SK-N-SH (cell line): ENCODE results near the gene PDE4D. TPM values are rescaled to one million over a fixed set of nuclear protein-coding genes. Genes with fewer than 3 reads are reported as not detected.

Experiments
- CTCF ChIA-PET: fragments of 300-600, 350-600 bp; formaldehyde crosslinking; extraction: SDS; loops from one replicate; lab custom pipeline; 2021; lab: Yijun Ruan, JAX
- POLR2A ChIA-PET: fragments of 350-600 bp; sonication (Branson Sonifier 250); formaldehyde crosslinking; extraction: SDS; loops from one replicate; lab custom pipeline; 2020; ENCODE audit warnings: antibody characterized with exemption, inconsistent platforms; lab: Yijun Ruan, JAX
- DNase-seq: peaks from one replicate; pipeline ENCODE4 v3.0.0; 2012
- H2AFZ ChIP-seq: fragments of 200-600 bp; sonication (generic); 2 replicates; pipeline ENCODE4 v1.8.1; 2016; ENCODE audit warnings: antibody characterized with exemption, mild to moderate bottlenecking, low read depth
- H3F3A ChIP-seq: fragments of 200-600 bp; sonication (generic); replicated peaks from 2 replicates; pipeline ENCODE3; 2016; ENCODE audit warnings: antibody characterized with exemption, mild to moderate bottlenecking; ENCODE audit not compliant: insufficient read depth
- H3K27ac ChIP-seq, 2 experiments: fragments of 200-500 bp in 1 of 2; fragments of 200-600 bp in 1 of 2; sonication (Bioruptor generic) in 1 of 2; sonication (generic), shearing (Covaris generic) in 1 of 2; 2 replicates each; pipeline versions ENCODE4 v1.5.1 to v1.6.1; 2014 to 2016; ENCODE audit warnings: low read depth in 2 of 2, inconsistent platforms in 1 of 2, low read length in 1 of 2, mild to moderate bottlenecking in 1 of 2, mixed read lengths in 1 of 2
- H3K27me3 ChIP-seq: fragments of 200-600 bp; sonication (generic), shearing (Covaris generic); 2 replicates; pipeline ENCODE4 v1.6.1; 2016; ENCODE audit warnings: mixed run types; ENCODE audit not compliant: insufficient read depth
- H3K36me3 ChIP-seq, 2 experiments: fragments of 200-500 bp in 1 of 2; fragments of 200-600 bp in 1 of 2; sonication (Bioruptor generic) in 1 of 2; sonication (generic) in 1 of 2; replicated peaks in 1 of 2; 2 replicates each; pipeline versions ENCODE3 to v1.5.1; 2014 to 2016; ENCODE audit warnings: low read length in 1 of 2, mild to moderate bottlenecking in 1 of 2; ENCODE audit not compliant: insufficient read depth in 2 of 2, control insufficient read depth in 1 of 2
- H3K4me1 ChIP-seq, 2 experiments: fragments of 200-500 bp in 1 of 2; fragments of 200-600 bp in 1 of 2; sonication (Bioruptor generic) in 1 of 2; sonication (generic), shearing (Covaris generic) in 1 of 2; 2 replicates each; pipeline versions ENCODE4 v1.5.1 to v1.6.1; 2014 to 2016; ENCODE audit warnings: low read depth in 1 of 2, low read length in 1 of 2, mixed run types in 1 of 2; ENCODE audit not compliant: insufficient read depth in 2 of 2, control insufficient read depth in 1 of 2
- H3K4me2 ChIP-seq: fragments of 200-600 bp; sonication (generic), shearing (Covaris generic); 2 replicates; pipeline ENCODE4 v1.6.1; 2017; ENCODE audit warnings: mixed run types
- H3K4me3 ChIP-seq, 2 experiments: fragments of 200-500 bp in 1 of 2; fragments of 200-600 bp in 1 of 2; sonication (Bioruptor generic) in 1 of 2; sonication (generic), shearing (Covaris generic) in 1 of 2; 2 replicates each; pipeline versions ENCODE4 v1.5.1 to v1.8.1; 2014 to 2016; ENCODE audit warnings: low read depth in 2 of 2, inconsistent platforms in 1 of 2, low read length in 1 of 2, mild to moderate bottlenecking in 1 of 2, mixed read lengths in 1 of 2, moderate library complexity in 1 of 2
- H3K79me2 ChIP-seq: fragments of 200-600 bp; sonication (generic); 2 replicates; pipeline ENCODE4 v1.8.1; 2017; ENCODE audit warnings: mild to moderate bottlenecking; ENCODE audit not compliant: insufficient read depth
- H3K9ac ChIP-seq: fragments of 200-600 bp; sonication (generic); 2 replicates; pipeline ENCODE4 v1.6.1; 2017; ENCODE audit warnings: mixed run types
- H3K9me2 ChIP-seq: fragments of 200-600 bp; sonication (generic); 2 replicates; pipeline ENCODE4 v1.6.1; 2017; ENCODE audit warnings: mixed run types
- H3K9me3 ChIP-seq: fragments of 200-600 bp; sonication (generic); 2 replicates; pipeline ENCODE4 v1.6.1; 2017; ENCODE audit warnings: mixed run types, mild to moderate bottlenecking, moderate library complexity
- H4K20me1 ChIP-seq: fragments of 200-600 bp; sonication (generic); 2 replicates; pipeline ENCODE4 v1.6.1; 2017; ENCODE audit warnings: mild to moderate bottlenecking, mixed run types; ENCODE audit not compliant: insufficient read depth
- EP300 ChIP-seq, 2 experiments: IDR thresholded peaks; 2 replicates each; pipeline versions ENCODE4 v1.4.0 to v1.6.1; 2012; ENCODE audit warnings: borderline replicate concordance in 1 of 2, low read depth in 1 of 2, low read length in 1 of 2
- EZH2phosphoT487 ChIP-seq: fragments of 200-600 bp; sonication (generic); IDR thresholded peaks from 2 replicates; pipeline ENCODE4 v1.6.1; 2017; ENCODE audit warnings: low read depth, mixed run types, mild to moderate bottlenecking, antibody characterized with exemption, moderate library complexity, borderline replicate concordance
- MEF2A ChIP-seq: IDR thresholded peaks from 2 replicates; pipeline ENCODE4 v1.4.0; 2012; ENCODE audit warnings: low read depth, borderline replicate concordance
- MXI1 ChIP-seq: IDR thresholded peaks from 2 replicates; pipeline ENCODE4 v1.6.1; 2012; ENCODE audit warnings: mild to moderate bottlenecking, low read depth, low read length, improper control_type of control experiment
- POLR2AphosphoS5 ChIP-seq: IDR thresholded peaks from 2 replicates; pipeline ENCODE4 v1.6.1; 2012; ENCODE audit warnings: low read depth, low read length
- SMC3 ChIP-seq: IDR thresholded peaks from 2 replicates; pipeline ENCODE4 v1.6.1; 2012; ENCODE audit warnings: low read depth, low read length, improper control_type of control experiment
- TEAD4 ChIP-seq: IDR thresholded peaks from 2 replicates; pipeline ENCODE4 v1.4.0; 2012; ENCODE audit warnings: mild to moderate bottlenecking, borderline replicate concordance; ENCODE audit not compliant: insufficient read depth
- YY1 ChIP-seq: IDR thresholded peaks from 2 replicates; pipeline ENCODE4 v1.4.0; 2012; ENCODE audit warnings: low read depth, mild to moderate bottlenecking
- WGBS: methylation state at CpG from one replicate; pipeline ENCODE4 v1.1.6; 2017; ENCODE audit warnings: low lambda C conversion rate; 5-methylcytosine and 5-hydroxymethylcytosine counted together
- polyA plus RNA-seq, 3 experiments: library from polyadenylated mRNA; depleted of rRNA; stranded (reverse); fragments of >200 nt; gene quantifications; 2 replicates each; pipeline ENCODE4 v1.2.3, GENCODE V29; 2012
- TF ChIP-seq, protein P1 (sequence below): IDR thresholded peaks from 2 replicates; pipeline ENCODE4 v1.4.0; 2012; ENCODE audit warnings: low read depth, borderline replicate concordance
- TF ChIP-seq, protein P2 (sequence below): fragments of 150-350 bp; IDR thresholded peaks from 2 replicates; pipeline ENCODE4 v1.6.1; 2016; ENCODE audit warnings: mild to moderate bottlenecking, low read depth, low read length
- TF ChIP-seq, protein P3 (sequence below): IDR thresholded peaks from 2 replicates; pipeline ENCODE4 v1.6.1; 2012; ENCODE audit warnings: mild to moderate bottlenecking, low read depth, low read length, moderate library complexity
- TF ChIP-seq, protein P4 (sequence below): fragments of 200-600 bp; sonication (generic); IDR thresholded peaks from 2 replicates; pipeline ENCODE4 v1.6.1; 2017; ENCODE audit warnings: antibody characterized with exemption, mild to moderate bottlenecking, moderate library complexity
- TF ChIP-seq, protein P5 (sequence below): IDR thresholded peaks from 2 replicates; pipeline ENCODE4 v1.4.0; 2012; ENCODE audit warnings: low read depth, borderline replicate concordance

The PDE4D gene
- polyA plus RNA-seq, 1 of the 3 experiments (the other 2 are of a cell fraction) = 2.4 TPM

DNA sequence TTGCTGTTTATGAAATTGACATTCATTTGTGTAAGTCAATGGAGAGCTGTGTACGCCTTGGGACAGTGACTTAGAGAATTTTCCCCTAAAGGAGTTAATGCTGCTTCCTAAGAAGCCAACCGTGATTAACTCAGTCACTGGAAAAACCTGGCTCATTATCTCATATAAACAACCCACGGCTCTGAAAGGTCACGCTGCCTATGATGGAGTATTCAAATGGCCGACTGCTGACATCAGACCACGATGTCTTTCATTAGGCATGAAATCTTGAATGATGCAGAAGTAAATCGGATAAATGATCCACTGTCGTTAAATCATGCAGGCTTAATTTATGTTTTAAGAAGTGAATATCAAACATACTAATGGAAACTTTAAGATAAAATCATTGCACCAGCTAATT is 706.9 kb downstream of the PDE4D start:
- DNase-seq = no peak
- 86% methylated on average over 8 of the region's 8 CpGs for WGBS
- no peaks in the 10 kb centered on the region for H4K20me1 ChIP-seq
- no peaks in the 10 kb centered on the region for H3K9me2 ChIP-seq
- H3K9me3 ChIP-seq = no peaks in the 10 kb centered on the region
- H3K9ac ChIP-seq = no peak overlapping the region
- no peaks in the 10 kb centered on the region for H3K79me2 ChIP-seq
- no peak overlapping the region for H3K4me2 ChIP-seq
- CTCF ChIA-PET = interaction anchor here (1.3 to 10.0 kb wide), 12 partner anchors 10 to 613 kb away, joined by 3 to 137 read pairs (median 20); no protein-coding TSS in a partner anchor
- H3K27me3 ChIP-seq = no peaks in the 10 kb centered on the region
- POLR2A ChIA-PET = no interaction called here
- TF ChIP-seq MEF2A = no peak
- TF ChIP-seq, protein P1, sequence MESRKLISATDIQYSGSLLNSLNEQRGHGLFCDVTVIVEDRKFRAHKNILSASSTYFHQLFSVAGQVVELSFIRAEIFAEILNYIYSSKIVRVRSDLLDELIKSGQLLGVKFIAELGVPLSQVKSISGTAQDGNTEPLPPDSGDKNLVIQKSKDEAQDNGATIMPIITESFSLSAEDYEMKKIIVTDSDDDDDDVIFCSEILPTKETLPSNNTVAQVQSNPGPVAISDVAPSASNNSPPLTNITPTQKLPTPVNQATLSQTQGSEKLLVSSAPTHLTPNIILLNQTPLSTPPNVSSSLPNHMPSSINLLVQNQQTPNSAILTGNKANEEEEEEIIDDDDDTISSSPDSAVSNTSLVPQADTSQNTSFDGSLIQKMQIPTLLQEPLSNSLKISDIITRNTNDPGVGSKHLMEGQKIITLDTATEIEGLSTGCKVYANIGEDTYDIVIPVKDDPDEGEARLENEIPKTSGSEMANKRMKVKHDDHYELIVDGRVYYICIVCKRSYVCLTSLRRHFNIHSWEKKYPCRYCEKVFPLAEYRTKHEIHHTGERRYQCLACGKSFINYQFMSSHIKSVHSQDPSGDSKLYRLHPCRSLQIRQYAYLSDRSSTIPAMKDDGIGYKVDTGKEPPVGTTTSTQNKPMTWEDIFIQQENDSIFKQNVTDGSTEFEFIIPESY = no peak
- TF ChIP-seq, protein P2, sequence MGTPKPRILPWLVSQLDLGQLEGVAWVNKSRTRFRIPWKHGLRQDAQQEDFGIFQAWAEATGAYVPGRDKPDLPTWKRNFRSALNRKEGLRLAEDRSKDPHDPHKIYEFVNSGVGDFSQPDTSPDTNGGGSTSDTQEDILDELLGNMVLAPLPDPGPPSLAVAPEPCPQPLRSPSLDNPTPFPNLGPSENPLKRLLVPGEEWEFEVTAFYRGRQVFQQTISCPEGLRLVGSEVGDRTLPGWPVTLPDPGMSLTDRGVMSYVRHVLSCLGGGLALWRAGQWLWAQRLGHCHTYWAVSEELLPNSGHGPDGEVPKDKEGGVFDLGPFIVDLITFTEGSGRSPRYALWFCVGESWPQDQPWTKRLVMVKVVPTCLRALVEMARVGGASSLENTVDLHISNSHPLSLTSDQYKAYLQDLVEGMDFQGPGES = no peak
- TF ChIP-seq TEAD4 = no peak
- TF ChIP-seq YY1 = no peak
- no peak for TF ChIP-seq EZH2phosphoT487
- TF ChIP-seq, all 33 proteins: peak for 0
- no peaks in the 10 kb centered on the region for H3F3A ChIP-seq
- no peaks in the 10 kb centered on the region for H3K36me3 ChIP-seq
- no peak overlapping the region for H3K4me3 ChIP-seq
- no peak overlapping the region for H2AFZ ChIP-seq
- H3K27ac ChIP-seq = no peak overlapping the region
- H3K4me1 ChIP-seq = peaks cover 0 to 4% of the 10 kb centered on the region in 2 experiments; a peak in 2 of 4 replicates

DNA sequence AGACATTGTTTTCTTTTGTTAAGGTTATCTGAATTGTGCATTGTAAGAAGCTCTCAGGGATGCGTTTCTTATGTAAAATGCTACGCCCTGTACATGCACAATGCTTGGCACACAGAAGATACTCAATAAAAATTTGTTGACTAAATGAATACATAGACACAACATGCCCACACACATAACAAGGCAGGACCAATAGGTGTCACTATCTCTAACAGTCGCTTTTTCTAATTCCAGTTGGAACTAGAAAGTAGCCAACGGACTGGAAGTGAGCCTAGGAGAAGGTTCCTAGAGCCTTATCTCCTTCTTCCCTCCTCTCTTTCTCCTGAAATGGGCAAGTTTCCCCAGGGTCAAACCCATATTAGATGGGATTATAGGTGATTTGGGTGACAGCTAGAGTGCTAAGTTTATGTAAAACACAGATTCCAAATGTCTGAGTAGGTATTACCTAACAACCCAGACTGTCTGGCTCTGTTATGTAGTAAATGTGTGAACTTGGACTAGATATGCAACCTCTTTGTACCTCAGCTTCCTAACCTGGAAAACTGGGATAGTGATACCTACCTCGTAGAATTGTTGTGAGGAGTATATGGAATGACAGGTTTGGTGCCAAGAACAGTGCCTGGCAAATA is 707.7 kb downstream of the PDE4D start:
- 94% methylated on average over 5 of the region's 5 CpGs for WGBS
- no peak overlapping the region for H3K27ac ChIP-seq
- TF ChIP-seq POLR2AphosphoS5 (no peak), SMC3 (no peak), TEAD4 (no peak), EP300 (IDR thresholded peaks at IDR 0.05; ENCODE audit: borderline replicate concordance in 1 of 2, low read depth in 1 of 2, low read length in 1 of 2) (no peak), MXI1 (no peak)
- TF ChIP-seq, protein P3, sequence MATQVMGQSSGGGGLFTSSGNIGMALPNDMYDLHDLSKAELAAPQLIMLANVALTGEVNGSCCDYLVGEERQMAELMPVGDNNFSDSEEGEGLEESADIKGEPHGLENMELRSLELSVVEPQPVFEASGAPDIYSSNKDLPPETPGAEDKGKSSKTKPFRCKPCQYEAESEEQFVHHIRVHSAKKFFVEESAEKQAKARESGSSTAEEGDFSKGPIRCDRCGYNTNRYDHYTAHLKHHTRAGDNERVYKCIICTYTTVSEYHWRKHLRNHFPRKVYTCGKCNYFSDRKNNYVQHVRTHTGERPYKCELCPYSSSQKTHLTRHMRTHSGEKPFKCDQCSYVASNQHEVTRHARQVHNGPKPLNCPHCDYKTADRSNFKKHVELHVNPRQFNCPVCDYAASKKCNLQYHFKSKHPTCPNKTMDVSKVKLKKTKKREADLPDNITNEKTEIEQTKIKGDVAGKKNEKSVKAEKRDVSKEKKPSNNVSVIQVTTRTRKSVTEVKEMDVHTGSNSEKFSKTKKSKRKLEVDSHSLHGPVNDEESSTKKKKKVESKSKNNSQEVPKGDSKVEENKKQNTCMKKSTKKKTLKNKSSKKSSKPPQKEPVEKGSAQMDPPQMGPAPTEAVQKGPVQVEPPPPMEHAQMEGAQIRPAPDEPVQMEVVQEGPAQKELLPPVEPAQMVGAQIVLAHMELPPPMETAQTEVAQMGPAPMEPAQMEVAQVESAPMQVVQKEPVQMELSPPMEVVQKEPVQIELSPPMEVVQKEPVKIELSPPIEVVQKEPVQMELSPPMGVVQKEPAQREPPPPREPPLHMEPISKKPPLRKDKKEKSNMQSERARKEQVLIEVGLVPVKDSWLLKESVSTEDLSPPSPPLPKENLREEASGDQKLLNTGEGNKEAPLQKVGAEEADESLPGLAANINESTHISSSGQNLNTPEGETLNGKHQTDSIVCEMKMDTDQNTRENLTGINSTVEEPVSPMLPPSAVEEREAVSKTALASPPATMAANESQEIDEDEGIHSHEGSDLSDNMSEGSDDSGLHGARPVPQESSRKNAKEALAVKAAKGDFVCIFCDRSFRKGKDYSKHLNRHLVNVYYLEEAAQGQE = no peak
- TF ChIP-seq, protein P1 = no peak
- TF ChIP-seq, protein P4, sequence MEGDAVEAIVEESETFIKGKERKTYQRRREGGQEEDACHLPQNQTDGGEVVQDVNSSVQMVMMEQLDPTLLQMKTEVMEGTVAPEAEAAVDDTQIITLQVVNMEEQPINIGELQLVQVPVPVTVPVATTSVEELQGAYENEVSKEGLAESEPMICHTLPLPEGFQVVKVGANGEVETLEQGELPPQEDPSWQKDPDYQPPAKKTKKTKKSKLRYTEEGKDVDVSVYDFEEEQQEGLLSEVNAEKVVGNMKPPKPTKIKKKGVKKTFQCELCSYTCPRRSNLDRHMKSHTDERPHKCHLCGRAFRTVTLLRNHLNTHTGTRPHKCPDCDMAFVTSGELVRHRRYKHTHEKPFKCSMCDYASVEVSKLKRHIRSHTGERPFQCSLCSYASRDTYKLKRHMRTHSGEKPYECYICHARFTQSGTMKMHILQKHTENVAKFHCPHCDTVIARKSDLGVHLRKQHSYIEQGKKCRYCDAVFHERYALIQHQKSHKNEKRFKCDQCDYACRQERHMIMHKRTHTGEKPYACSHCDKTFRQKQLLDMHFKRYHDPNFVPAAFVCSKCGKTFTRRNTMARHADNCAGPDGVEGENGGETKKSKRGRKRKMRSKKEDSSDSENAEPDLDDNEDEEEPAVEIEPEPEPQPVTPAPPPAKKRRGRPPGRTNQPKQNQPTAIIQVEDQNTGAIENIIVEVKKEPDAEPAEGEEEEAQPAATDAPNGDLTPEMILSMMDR = no peak
- TF ChIP-seq, protein P5, sequence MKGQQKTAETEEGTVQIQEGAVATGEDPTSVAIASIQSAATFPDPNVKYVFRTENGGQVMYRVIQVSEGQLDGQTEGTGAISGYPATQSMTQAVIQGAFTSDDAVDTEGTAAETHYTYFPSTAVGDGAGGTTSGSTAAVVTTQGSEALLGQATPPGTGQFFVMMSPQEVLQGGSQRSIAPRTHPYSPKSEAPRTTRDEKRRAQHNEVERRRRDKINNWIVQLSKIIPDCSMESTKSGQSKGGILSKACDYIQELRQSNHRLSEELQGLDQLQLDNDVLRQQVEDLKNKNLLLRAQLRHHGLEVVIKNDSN = no peak

More for the DNA sequence above, 707.7 kb downstream of the PDE4D start:
- no peak for DNase-seq
- Histone ChIP-seq H3K27me3 (no peaks in the 10 kb centered on the region), H2AFZ (no peak overlapping the region), H3K4me1 (peaks cover 0 to 4% of the 10 kb centered on the region in 2 experiments; a peak in 2 of 4 replicates), H3K9me2 (no peaks in the 10 kb centered on the region), H3K9me3 (no peaks in the 10 kb centered on the region), H4K20me1 (no peaks in the 10 kb centered on the region), H3K79me2 (no peaks in the 10 kb centered on the region), H3F3A (no peaks in the 10 kb centered on the region), H3K36me3 (no peaks in the 10 kb centered on the region), H3K9ac (no peak overlapping the region), H3K4me3 (no peak overlapping the region), H3K4me2 (no peak overlapping the region)
- CTCF ChIA-PET = interaction anchor here (0.8 to 10.0 kb wide), 8 partner anchors 9 to 614 kb away, joined by 3 to 137 read pairs (median 7); no protein-coding TSS in a partner anchor
- POLR2A ChIA-PET = no interaction called here
